H1 (cell line): ENCODE results near the gene SNX33. TPM values are rescaled to one million over a fixed set of nuclear protein-coding genes. Genes with fewer than 3 reads are reported as not detected.

Experiments
- CHD7 ChIP-seq: fragments of 300-600 bp; sonication (generic); IDR thresholded peaks from 2 replicates; pipeline ENCODE4 v1.7.1; 2012; ENCODE audit warnings: low read length, moderate library complexity, mild to moderate bottlenecking, inconsistent platforms; ENCODE audit not compliant: insufficient replicate concordance
- KDM4A ChIP-seq: IDR thresholded peaks from one replicate; pipeline ENCODE4 v1.7.1; 2012; ENCODE audit warnings: low read depth, mild to moderate bottlenecking, moderate library complexity, low read length, inconsistent platforms; ENCODE audit not compliant: severe bottlenecking
- NANOG ChIP-seq: IDR thresholded peaks from 2 replicates; pipeline ENCODE4 v1.6.1; 2011; ENCODE audit warnings: low read length, low read depth, mild to moderate bottlenecking, inconsistent platforms; ENCODE audit not compliant: insufficient read depth, poor library complexity, severe bottlenecking
- PHF8 ChIP-seq: fragments of 200-600 bp; sonication (generic); conservative IDR thresholded peaks from 2 replicates; pipeline ENCODE4 v1.7.1; 2012; ENCODE audit warnings: low read depth, mild to moderate bottlenecking, inconsistent platforms, low read length, moderate library complexity
- RFX5 ChIP-seq: IDR thresholded peaks from 2 replicates; pipeline ENCODE4 v1.6.1; 2011; ENCODE audit warnings: low read depth, low read length, improper control_type of control experiment, borderline replicate concordance
- SIRT6 ChIP-seq: IDR thresholded peaks from one replicate; pipeline ENCODE4 v1.7.1; 2012; ENCODE audit warnings: low read length, inconsistent platforms
- SP1 ChIP-seq: IDR thresholded peaks from 2 replicates; pipeline ENCODE4 v1.6.1; 2011; ENCODE audit warnings: low read depth, low read length
- SP4 ChIP-seq: IDR thresholded peaks from 2 replicates; pipeline ENCODE4 v1.6.1; 2012; ENCODE audit warnings: low read length, inconsistent platforms
- SUZ12 ChIP-seq: fragments of 200-600 bp; sonication (generic); IDR thresholded peaks from 2 replicates; pipeline ENCODE4 v1.6.1; 2012; ENCODE audit warnings: mild to moderate bottlenecking, inconsistent platforms, low read length, moderate library complexity, mixed read lengths
- YY1 ChIP-seq: IDR thresholded peaks from 2 replicates; pipeline ENCODE4 v1.6.1; 2011; ENCODE audit warnings: low read depth, mild to moderate bottlenecking, low read length
- polyA plus RNA-seq, 7 experiments: library from polyadenylated mRNA; depleted of rRNA in 3 of 7; stranded (reverse) in 5 of 7; unstranded in 2 of 7; fragments of >200 nt in 5 of 7; fragments of 200-250 nt in 2 of 7; gene quantifications; 1 replicate in 5 of 7; 2 replicates in 1 of 7; 4 replicates in 1 of 7; pipeline versions ENCODE4 v1.2.1 to v1.2.3, GENCODE V29; 2011 to 2013; ENCODE audit warnings: missing spikeins in 2 of 7, mixed read lengths in 2 of 7
- total RNA-seq: library from RNA; stranded (reverse); fragmentation: NEBNext Ultra II Directional; extraction: Animal tissue kit (Norgen Biotek cat#: 25700); gene quantifications from 2 replicates; pipeline ENCODE4 v1.2.1, GENCODE V29; 2021

Gene SNX33
- total and polyA plus RNA-seq, 2 of the 8 experiments (the other 6 are each of a cell fraction or from before 2014, with no cell fraction given) = 14.3 to 22.9 TPM

GRCh38 chr15:75625542-75626347 is 22.0 kb upstream of the SNX33 start, which contains the start of gene SNUPN (continued):
- no peak for TF ChIP-seq CHD7
- peak; percentile 70 for TF ChIP-seq KDM4A
- no peak for TF ChIP-seq SUZ12
- no peak; the same call in 1 of the 2 replicates for TF ChIP-seq PHF8
- TF ChIP-seq SIRT6 = no peak
- TF ChIP-seq RFX5 = no peak
- no peak for TF ChIP-seq YY1
- TF ChIP-seq SP4 = no peak; the same call in 1 of the 2 replicates
- no peak for TF ChIP-seq SP1
- no peak for TF ChIP-seq NANOG
